K562 (cell line): Measurements from ENCODE around the gene CHCT1. TPM values are rescaled to one million over a fixed set of nuclear protein-coding genes. Genes with fewer than 3 reads are reported as not detected.

Experiments
- ATAC-seq: fragments of 200-7000 bp; cut with Tn5 transposase; 3 replicates; pipeline ENCODE4 v1.9.1; 2020; ENCODE audit warnings: moderate library complexity
- BruUV-seq: library from RNA; stranded (reverse); fragments of 400-500 nt; replicated peaks from 2 replicates; lab custom pipeline; 2021; lab: Mats Ljungman, UMichigan
- CTCF ChIA-PET: fragments of 300-600 bp; formaldehyde crosslinking; extraction: SDS; loops from one replicate; lab custom pipeline; 2021; ENCODE audit warnings: low intra/inter-chr PET ratio; lab: Yijun Ruan, JAX
- POLR2A ChIA-PET: fragments of 300-600, 350-650 bp; sonication (Branson Sonifier 250); formaldehyde crosslinking; extraction: SDS; loops from one replicate; lab custom pipeline; 2021; ENCODE audit warnings: antibody characterized with exemption, inconsistent platforms; lab: Yijun Ruan, JAX
- DNase-seq, 4 experiments: peaks; one replicate each; pipeline versions ENCODE4 v3.0.0 to v3.0.0-alpha.2; 2011 to 2018; ENCODE audit warnings: low spot score in 3 of 4, mixed read lengths in 3 of 4; ENCODE audit errors: extremely low read depth in 1 of 4
- FAIRE-seq: peaks from 2 replicates; lab custom pipeline; 2011; peaks lifted over from hg19 to GRCh38; lab: Jason Lieb, UNC
- H2AFZ ChIP-seq: 2 replicates; pipeline ENCODE4 v1.6.0; 2011; ENCODE audit warnings: low read depth, low read length, control low read depth, inconsistent platforms
- H3K27ac ChIP-seq: fragments of 200-600 bp; 3 replicates; pipeline ENCODE4 v1.8.0; 2011; ENCODE audit warnings: low read depth, mild to moderate bottlenecking, control low read depth, inconsistent platforms, low read length, moderate library complexity, mixed read lengths; ENCODE audit errors: extremely low read depth
- H3K27me3 ChIP-seq, 2 experiments: fragments of 300-600 bp in 1 of 2; 2 replicates in 1 of 2; 3 replicates in 1 of 2; pipeline versions ENCODE4 v1.6.0 to v1.8.0; 2011; ENCODE audit warnings: inconsistent platforms in 2 of 2, low read length in 2 of 2, mild to moderate bottlenecking in 1 of 2, mixed read lengths in 1 of 2, moderate library complexity in 1 of 2; ENCODE audit not compliant: control insufficient read depth in 2 of 2, insufficient read depth in 2 of 2
- H3K36me3 ChIP-seq: fragments of 300-600 bp; 3 replicates; pipeline ENCODE4 v1.8.0; 2011; ENCODE audit warnings: mild to moderate bottlenecking, low read length, inconsistent platforms; ENCODE audit not compliant: control insufficient read depth, insufficient read depth
- H3K4me1 ChIP-seq, 2 experiments: fragments of 200-600 bp in 1 of 2; replicated peaks in 1 of 2; 2 replicates in 1 of 2; 3 replicates in 1 of 2; pipeline versions ENCODE4 v1.5.1 to v1.8.0; 2011; ENCODE audit warnings: inconsistent platforms in 2 of 2, low read length in 2 of 2, mild to moderate bottlenecking in 1 of 2, mixed read lengths in 1 of 2, moderate library complexity in 1 of 2; ENCODE audit not compliant: control insufficient read depth in 2 of 2, insufficient read depth in 2 of 2
- H3K4me2 ChIP-seq: 2 replicates; pipeline ENCODE4 v1.6.1; 2011; ENCODE audit warnings: low read length, control low read depth, inconsistent platforms, mixed read lengths; ENCODE audit not compliant: insufficient read depth
- H3K4me3 ChIP-seq: fragments of 200-600 bp; sonication (generic), shearing (Covaris generic); 2 replicates; pipeline ENCODE4 v1.5.1; 2016; ENCODE audit warnings: control low read depth, inconsistent platforms
- H3K79me2 ChIP-seq: fragments of 200-600 bp; 3 replicates; pipeline ENCODE4 v1.8.0; 2011; ENCODE audit warnings: low read length, inconsistent platforms; ENCODE audit not compliant: control insufficient read depth, insufficient read depth
- H3K9ac ChIP-seq, 2 experiments: 2 replicates each; pipeline versions ENCODE4 v1.6.0 to v1.6.1; 2011; ENCODE audit warnings: low read depth in 2 of 2, low read length in 2 of 2, control low read depth in 1 of 2, inconsistent platforms in 1 of 2, mild to moderate bottlenecking in 1 of 2, mixed read lengths in 1 of 2; ENCODE audit not compliant: insufficient read depth in 1 of 2
- H3K9me1 ChIP-seq: one replicate; pipeline ENCODE4 v1.6.0; 2011; ENCODE audit warnings: inconsistent platforms, mild to moderate bottlenecking, low read length, moderate library complexity; ENCODE audit not compliant: control insufficient read depth, insufficient read depth
- H3K9me3 ChIP-seq: replicated peaks from 2 replicates; pipeline ENCODE4 v1.5.1; 2011; ENCODE audit warnings: low read depth, low read length, inconsistent platforms; ENCODE audit not compliant: control insufficient read depth, insufficient read depth
- H4K20me1 ChIP-seq: replicated peaks from 2 replicates; pipeline ENCODE4 v1.6.1; 2011; ENCODE audit warnings: low read length, inconsistent platforms, mixed read lengths; ENCODE audit not compliant: control insufficient read depth, insufficient read depth
- EHMT2 ChIP-seq: fragments of 450-650 bp; IDR thresholded peaks from 2 replicates; pipeline ENCODE4 v1.6.1; 2018; ENCODE audit warnings: antibody characterized with exemption
- NR2F6 ChIP-seq: fragments of 450-650 bp; formaldehyde crosslinking; IDR thresholded peaks from 2 replicates; pipeline ENCODE4 v1.4.0; 2020; ENCODE audit warnings: mild to moderate bottlenecking
- SMARCA4 ChIP-seq: fragments of 450-650 bp; IDR thresholded peaks from 2 replicates; pipeline ENCODE4 v1.6.1; 2016
- SRSF7 ChIP-seq: fragments of 200-400 bp; formaldehyde crosslinking; optimal IDR thresholded peaks from 2 replicates; pipeline ENCODE3; 2017; ENCODE audit warnings: mild to moderate bottlenecking, low read depth, low read length
- THRA ChIP-seq: fragments of 450-650 bp; IDR thresholded peaks from 2 replicates; pipeline ENCODE4 v1.6.1; 2017; ENCODE audit warnings: mild to moderate bottlenecking, moderate library complexity
- YBX1 ChIP-seq: fragments of 450-650 bp; IDR thresholded peaks from 2 replicates; pipeline ENCODE4 v1.7.1; 2016; ENCODE audit warnings: mild to moderate bottlenecking
- ZC3H4 ChIP-seq: sonication (generic); formaldehyde crosslinking; IDR thresholded peaks from 2 replicates; pipeline ENCODE4 v1.9.0; 2021; ENCODE audit warnings: missing genetic modification reagents, borderline replicate concordance
- ZEB2 ChIP-seq: fragments of 450-650 bp; IDR thresholded peaks from 2 replicates; pipeline ENCODE4 v1.6.1; 2016
- ZNF696 ChIP-seq: fragments of 250-450 bp; sonication (Bioruptor Pico); conservative IDR thresholded peaks from 2 replicates; pipeline ENCODE4 v1.4.0; 2020; ENCODE audit warnings: mild to moderate bottlenecking, moderate library complexity
- WGBS: fragments of 100-300 bp; shearing (Covaris generic); methylation state at CpG from one replicate; pipeline ENCODE4 v1.1.6; 2016; ENCODE audit warnings: low coverage, mixed read lengths; ENCODE audit not compliant: insufficient coverage; ENCODE audit errors: missing lambda C conversion rate; 5-methylcytosine and 5-hydroxymethylcytosine counted together
- in situ Hi-C: fragments of 300-500 bp; cut with MboI; formaldehyde crosslinking; loops from 4 replicates; pipeline ENCODE4 v1.15.0; 2018; ENCODE audit warnings: inconsistent platforms, mixed read lengths
- intact Hi-C: fragments of 100-400 bp; cut with micrococcal nuclease; formaldehyde crosslinking; loops from 2 replicates; pipeline ENCODE4 v1.14.2; 2022
- polyA plus RNA-seq, 8 experiments: library from polyadenylated mRNA; depleted of rRNA in 4 of 8; stranded (reverse) in 5 of 8; unstranded in 3 of 8; fragments of >200 nt; fragmentation: Nextera tagmentation in 2 of 8; fragmentation: Illumina TruSeq in 1 of 8; extraction: Ambion mirVana in 2 of 8; extraction: Trizol in 1 of 8; gene quantifications; 2 replicates each; pipeline versions ENCODE4 v1.2.1 to v1.2.3, GENCODE V29; 2011 to 2014; ENCODE audit warnings: inconsistent platforms in 1 of 8, missing spikeins in 1 of 8
- total RNA-seq, 7 experiments: library from RNA; depleted of rRNA in 6 of 7; stranded (reverse); fragments of >200 nt in 6 of 7; fragmentation: Illumina TruSeq in 2 of 7; extraction: Trizol in 2 of 7; gene quantifications; 2 replicates each; pipeline versions ENCODE4 v1.2.1 to v1.2.3, GENCODE V29; 2011 to 2021; ENCODE audit warnings: low replicate concordance in 1 of 7
- TF ChIP-seq, protein P1 (sequence below): fragments of 200-800 bp; sonication (Bioruptor generic); IDR thresholded peaks from 2 replicates; pipeline ENCODE4 v1.6.1; 2017; ENCODE audit warnings: missing genetic modification characterization, missing compliant biosample characterization
- TF ChIP-seq, protein P2 (sequence below): sonication (generic); formaldehyde crosslinking; IDR thresholded peaks from 2 replicates; pipeline ENCODE4 v1.8.1; 2023; ENCODE audit warnings: mild to moderate bottlenecking, missing genetic modification reagents
- TF ChIP-seq, protein P3 (sequence below): fragments of 450-650 bp; IDR thresholded peaks from one replicate; pipeline ENCODE4 v1.6.1; 2018; ENCODE audit warnings: mild to moderate bottlenecking, moderate library complexity; ENCODE audit not compliant: partially characterized antibody

CHCT1 gene
- total and polyA plus RNA-seq, 9 of the 15 experiments (the other 6 are each of a cell fraction or from before 2014, with no cell fraction given) = not detected

- CTCF ChIA-PET = no interaction called here
- Histone ChIP-seq H4K20me1 (no peaks in the 10 kb centered on the region), H3K36me3 (no peaks in the 10 kb centered on the region), H3K9me3 (no peaks in the 10 kb centered on the region; the same call in 1 of the 2 replicates), H3K27ac (no peak overlapping the region), H3K4me3 (no peak overlapping the region)
- no TSS peak for BruUV-seq
- no peak for TF ChIP-seq YBX1
- TF ChIP-seq ZEB2 = no peak
- TF ChIP-seq THRA = no peak
- TF ChIP-seq, protein P1, sequence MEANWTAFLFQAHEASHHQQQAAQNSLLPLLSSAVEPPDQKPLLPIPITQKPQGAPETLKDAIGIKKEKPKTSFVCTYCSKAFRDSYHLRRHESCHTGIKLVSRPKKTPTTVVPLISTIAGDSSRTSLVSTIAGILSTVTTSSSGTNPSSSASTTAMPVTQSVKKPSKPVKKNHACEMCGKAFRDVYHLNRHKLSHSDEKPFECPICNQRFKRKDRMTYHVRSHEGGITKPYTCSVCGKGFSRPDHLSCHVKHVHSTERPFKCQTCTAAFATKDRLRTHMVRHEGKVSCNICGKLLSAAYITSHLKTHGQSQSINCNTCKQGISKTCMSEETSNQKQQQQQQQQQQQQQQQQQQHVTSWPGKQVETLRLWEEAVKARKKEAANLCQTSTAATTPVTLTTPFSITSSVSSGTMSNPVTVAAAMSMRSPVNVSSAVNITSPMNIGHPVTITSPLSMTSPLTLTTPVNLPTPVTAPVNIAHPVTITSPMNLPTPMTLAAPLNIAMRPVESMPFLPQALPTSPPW = no peak
- TF ChIP-seq, protein P2, sequence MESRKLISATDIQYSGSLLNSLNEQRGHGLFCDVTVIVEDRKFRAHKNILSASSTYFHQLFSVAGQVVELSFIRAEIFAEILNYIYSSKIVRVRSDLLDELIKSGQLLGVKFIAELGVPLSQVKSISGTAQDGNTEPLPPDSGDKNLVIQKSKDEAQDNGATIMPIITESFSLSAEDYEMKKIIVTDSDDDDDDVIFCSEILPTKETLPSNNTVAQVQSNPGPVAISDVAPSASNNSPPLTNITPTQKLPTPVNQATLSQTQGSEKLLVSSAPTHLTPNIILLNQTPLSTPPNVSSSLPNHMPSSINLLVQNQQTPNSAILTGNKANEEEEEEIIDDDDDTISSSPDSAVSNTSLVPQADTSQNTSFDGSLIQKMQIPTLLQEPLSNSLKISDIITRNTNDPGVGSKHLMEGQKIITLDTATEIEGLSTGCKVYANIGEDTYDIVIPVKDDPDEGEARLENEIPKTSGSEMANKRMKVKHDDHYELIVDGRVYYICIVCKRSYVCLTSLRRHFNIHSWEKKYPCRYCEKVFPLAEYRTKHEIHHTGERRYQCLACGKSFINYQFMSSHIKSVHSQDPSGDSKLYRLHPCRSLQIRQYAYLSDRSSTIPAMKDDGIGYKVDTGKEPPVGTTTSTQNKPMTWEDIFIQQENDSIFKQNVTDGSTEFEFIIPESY (CRISPR knock-in tag) = no peak
- TF ChIP-seq NR2F6 (CRISPR knock-in tag) = no peak
- TF ChIP-seq ZC3H4 (CRISPR knock-in tag) = no peak
- TF ChIP-seq EHMT2 = no peak
- TF ChIP-seq, protein P3, sequence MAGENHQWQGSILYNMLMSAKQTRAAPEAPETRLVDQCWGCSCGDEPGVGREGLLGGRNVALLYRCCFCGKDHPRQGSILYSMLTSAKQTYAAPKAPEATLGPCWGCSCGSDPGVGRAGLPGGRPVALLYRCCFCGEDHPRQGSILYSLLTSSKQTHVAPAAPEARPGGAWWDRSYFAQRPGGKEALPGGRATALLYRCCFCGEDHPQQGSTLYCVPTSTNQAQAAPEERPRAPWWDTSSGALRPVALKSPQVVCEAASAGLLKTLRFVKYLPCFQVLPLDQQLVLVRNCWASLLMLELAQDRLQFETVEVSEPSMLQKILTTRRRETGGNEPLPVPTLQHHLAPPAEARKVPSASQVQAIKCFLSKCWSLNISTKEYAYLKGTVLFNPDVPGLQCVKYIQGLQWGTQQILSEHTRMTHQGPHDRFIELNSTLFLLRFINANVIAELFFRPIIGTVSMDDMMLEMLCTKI = no peak
- TF ChIP-seq SMARCA4 = no peak
- TF ChIP-seq SRSF7 = no peak
- no peak for TF ChIP-seq ZNF696 (CRISPR knock-in tag)
- TF ChIP-seq, all 486 proteins: peak for 0
- in situ Hi-C loops = no loop called here
- no peak overlapping the region for H3K4me2 ChIP-seq
- H3K27me3 ChIP-seq = no peaks in the 10 kb centered on the region
- intact Hi-C loops = no loop called here
- POLR2A ChIA-PET = interaction anchor here (1.1 kb wide), 1 partner anchor 11 kb away, joined by 6 read pairs; the partner anchor contains the start of gene USP32
- ATAC-seq = no peak
- no peak overlapping the region for H2AFZ ChIP-seq
- no peak for FAIRE-seq
- H3K9ac ChIP-seq = no peak overlapping the region
- WGBS = 52% methylated on average over 3 of the region's 3 CpGs
- DNase-seq = no peak
- no peaks in the 10 kb centered on the region for H3K79me2 ChIP-seq
- peaks cover 3 to 6% of the 10 kb centered on the region in 2 experiments; a peak in 1 of 5 replicates for H3K4me1 ChIP-seq
- no peaks in the 10 kb centered on the region for H3K9me1 ChIP-seq
These were observed 18.8 kb upstream of the CHCT1 start for GRCh38 chr17:60403523-60403810.
